Measurements from ENCODE around the gene GRIK3. TPM values are rescaled to one million over a fixed set of nuclear protein-coding genes. Genes with fewer than 3 reads are reported as not detected.

The GRIK3 gene
- total and polyA plus RNA-seq, 4 donors, result 0.03 to 0.08 (median 0.05) TPM; not detected in 1

DNA sequence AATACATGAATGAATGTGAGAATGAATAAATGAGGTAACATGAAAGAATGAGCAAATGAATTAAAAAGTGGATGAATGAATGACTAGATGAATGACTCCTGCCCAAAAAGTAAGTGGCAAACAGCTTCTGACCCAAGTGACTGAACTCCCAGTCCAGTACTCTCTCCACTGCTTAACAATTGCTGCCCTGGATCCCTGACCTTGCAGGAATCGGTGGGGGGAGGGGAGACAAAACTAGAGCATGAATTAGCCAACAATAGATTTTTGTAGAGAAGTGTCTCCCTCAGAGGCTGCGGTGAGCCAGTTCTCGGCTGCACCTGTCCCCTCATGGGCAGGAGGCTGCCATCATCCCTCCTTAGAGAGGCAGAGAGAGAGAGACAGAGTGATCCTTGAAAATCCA, 5.9 kb upstream of the GRIK3 start:
- H3K9ac ChIP-seq (ENCODE audit: low read depth in 1 of 2, low read length in 2 of 2), result no peak overlapping the region
- no peak for TF ChIP-seq RXRA (IDR thresholded peaks at IDR 0.05)
- TF ChIP-seq, protein P1, sequence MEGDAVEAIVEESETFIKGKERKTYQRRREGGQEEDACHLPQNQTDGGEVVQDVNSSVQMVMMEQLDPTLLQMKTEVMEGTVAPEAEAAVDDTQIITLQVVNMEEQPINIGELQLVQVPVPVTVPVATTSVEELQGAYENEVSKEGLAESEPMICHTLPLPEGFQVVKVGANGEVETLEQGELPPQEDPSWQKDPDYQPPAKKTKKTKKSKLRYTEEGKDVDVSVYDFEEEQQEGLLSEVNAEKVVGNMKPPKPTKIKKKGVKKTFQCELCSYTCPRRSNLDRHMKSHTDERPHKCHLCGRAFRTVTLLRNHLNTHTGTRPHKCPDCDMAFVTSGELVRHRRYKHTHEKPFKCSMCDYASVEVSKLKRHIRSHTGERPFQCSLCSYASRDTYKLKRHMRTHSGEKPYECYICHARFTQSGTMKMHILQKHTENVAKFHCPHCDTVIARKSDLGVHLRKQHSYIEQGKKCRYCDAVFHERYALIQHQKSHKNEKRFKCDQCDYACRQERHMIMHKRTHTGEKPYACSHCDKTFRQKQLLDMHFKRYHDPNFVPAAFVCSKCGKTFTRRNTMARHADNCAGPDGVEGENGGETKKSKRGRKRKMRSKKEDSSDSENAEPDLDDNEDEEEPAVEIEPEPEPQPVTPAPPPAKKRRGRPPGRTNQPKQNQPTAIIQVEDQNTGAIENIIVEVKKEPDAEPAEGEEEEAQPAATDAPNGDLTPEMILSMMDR (IDR thresholded peaks at IDR 0.05; ENCODE audit: low read depth, low read length, missing input control), result no peak

DNA sequence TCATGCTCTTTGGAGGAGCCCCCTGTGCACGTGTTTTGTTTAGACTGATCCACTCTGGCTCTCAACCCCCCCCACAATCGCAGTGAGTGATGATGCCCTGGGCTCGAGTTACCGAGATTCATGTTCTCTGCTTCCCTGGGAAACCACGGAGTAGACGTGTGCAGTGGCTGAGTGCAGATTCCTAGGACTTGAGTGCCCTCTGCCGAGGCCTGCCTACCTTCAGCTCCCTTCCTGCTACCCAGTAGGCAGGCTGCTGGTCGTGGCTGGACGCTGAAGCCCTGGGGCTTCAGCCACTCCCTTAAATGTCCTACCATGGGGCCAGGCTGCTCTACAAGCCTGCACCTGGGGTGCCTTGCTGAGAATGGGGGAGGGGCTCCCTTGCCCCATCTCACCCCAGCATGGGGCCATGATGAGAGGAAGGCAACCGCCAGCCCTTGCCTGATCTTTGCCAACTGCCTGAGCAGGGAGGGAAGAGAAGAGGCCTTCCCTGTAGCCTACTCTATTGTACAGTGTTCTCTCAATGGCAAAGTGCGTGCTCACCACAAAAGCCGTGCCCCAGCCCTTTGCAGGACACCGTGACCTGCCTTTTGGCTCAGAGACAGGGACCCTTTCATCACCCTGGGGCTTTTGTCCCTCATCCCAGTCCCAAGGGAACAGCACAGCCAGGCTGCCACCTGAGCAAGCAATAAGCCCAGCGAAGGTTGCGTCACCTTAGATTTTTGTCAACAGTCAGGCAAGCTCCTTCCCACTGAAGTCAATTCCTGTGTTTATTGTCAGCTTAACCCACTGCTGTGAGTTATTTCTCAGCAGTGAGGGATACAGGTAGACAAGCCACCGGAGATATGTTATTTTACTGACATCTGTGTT, 4.1 kb upstream of the GRIK3 start:
- Histone ChIP-seq H3K36me3 (ENCODE audit: control insufficient read depth in 4 of 4, insufficient read depth in 3 of 4, low read depth in 1 of 4, low read length in 3 of 4) (no peaks in the 10 kb centered on the region), H3K9me3 (ENCODE audit: control insufficient read depth in 4 of 4, low read length in 3 of 4) (no peaks in the 10 kb centered on the region), H3K4me1 (ENCODE audit: control insufficient read depth in 4 of 4, insufficient read depth in 4 of 4, low read length in 3 of 4) (peaks cover 0 to 8% (median 3%) of the 10 kb centered on the region in 4 donors), H3K27ac (ENCODE audit: low read depth in 1 of 2, low read length in 2 of 2) (no peak overlapping the region), H3K9ac (ENCODE audit: low read depth in 1 of 2, low read length in 2 of 2) (no peak overlapping the region), H3K4me3 (ENCODE audit: low read depth in 1 of 3, low read length in 3 of 3) (no peak overlapping the region), H3K27me3 (ENCODE audit: control insufficient read depth in 4 of 4, insufficient read depth in 4 of 4, low read length in 3 of 4) (peaks cover 7 to 21% (median 11%) of the 10 kb centered on the region in 4 donors)
- WGBS, result 10% methylated on average over 16 of the region's 16 CpGs
- no peak for TF ChIP-seq TAF1 (conservative IDR thresholded peaks at IDR 0.05)
- TF ChIP-seq, protein P2, sequence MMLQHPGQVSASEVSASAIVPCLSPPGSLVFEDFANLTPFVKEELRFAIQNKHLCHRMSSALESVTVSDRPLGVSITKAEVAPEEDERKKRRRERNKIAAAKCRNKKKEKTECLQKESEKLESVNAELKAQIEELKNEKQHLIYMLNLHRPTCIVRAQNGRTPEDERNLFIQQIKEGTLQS (IDR thresholded peaks at IDR 0.05), result no peak
- TF ChIP-seq, protein P3, sequence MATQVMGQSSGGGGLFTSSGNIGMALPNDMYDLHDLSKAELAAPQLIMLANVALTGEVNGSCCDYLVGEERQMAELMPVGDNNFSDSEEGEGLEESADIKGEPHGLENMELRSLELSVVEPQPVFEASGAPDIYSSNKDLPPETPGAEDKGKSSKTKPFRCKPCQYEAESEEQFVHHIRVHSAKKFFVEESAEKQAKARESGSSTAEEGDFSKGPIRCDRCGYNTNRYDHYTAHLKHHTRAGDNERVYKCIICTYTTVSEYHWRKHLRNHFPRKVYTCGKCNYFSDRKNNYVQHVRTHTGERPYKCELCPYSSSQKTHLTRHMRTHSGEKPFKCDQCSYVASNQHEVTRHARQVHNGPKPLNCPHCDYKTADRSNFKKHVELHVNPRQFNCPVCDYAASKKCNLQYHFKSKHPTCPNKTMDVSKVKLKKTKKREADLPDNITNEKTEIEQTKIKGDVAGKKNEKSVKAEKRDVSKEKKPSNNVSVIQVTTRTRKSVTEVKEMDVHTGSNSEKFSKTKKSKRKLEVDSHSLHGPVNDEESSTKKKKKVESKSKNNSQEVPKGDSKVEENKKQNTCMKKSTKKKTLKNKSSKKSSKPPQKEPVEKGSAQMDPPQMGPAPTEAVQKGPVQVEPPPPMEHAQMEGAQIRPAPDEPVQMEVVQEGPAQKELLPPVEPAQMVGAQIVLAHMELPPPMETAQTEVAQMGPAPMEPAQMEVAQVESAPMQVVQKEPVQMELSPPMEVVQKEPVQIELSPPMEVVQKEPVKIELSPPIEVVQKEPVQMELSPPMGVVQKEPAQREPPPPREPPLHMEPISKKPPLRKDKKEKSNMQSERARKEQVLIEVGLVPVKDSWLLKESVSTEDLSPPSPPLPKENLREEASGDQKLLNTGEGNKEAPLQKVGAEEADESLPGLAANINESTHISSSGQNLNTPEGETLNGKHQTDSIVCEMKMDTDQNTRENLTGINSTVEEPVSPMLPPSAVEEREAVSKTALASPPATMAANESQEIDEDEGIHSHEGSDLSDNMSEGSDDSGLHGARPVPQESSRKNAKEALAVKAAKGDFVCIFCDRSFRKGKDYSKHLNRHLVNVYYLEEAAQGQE (IDR thresholded peaks at IDR 0.05), result no peak
- no peak for TF ChIP-seq JUND (IDR thresholded peaks at IDR 0.05)
- no peak for TF ChIP-seq RAD21 (IDR thresholded peaks at IDR 0.05)
- TF ChIP-seq, protein P4, sequence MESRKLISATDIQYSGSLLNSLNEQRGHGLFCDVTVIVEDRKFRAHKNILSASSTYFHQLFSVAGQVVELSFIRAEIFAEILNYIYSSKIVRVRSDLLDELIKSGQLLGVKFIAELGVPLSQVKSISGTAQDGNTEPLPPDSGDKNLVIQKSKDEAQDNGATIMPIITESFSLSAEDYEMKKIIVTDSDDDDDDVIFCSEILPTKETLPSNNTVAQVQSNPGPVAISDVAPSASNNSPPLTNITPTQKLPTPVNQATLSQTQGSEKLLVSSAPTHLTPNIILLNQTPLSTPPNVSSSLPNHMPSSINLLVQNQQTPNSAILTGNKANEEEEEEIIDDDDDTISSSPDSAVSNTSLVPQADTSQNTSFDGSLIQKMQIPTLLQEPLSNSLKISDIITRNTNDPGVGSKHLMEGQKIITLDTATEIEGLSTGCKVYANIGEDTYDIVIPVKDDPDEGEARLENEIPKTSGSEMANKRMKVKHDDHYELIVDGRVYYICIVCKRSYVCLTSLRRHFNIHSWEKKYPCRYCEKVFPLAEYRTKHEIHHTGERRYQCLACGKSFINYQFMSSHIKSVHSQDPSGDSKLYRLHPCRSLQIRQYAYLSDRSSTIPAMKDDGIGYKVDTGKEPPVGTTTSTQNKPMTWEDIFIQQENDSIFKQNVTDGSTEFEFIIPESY (IDR thresholded peaks at IDR 0.05), result no peak
- no peak for TF ChIP-seq GABPA (IDR thresholded peaks at IDR 0.05 in 1 of 2, conservative IDR thresholded peaks at IDR 0.05 in 1 of 2)
- TF ChIP-seq, protein P5, sequence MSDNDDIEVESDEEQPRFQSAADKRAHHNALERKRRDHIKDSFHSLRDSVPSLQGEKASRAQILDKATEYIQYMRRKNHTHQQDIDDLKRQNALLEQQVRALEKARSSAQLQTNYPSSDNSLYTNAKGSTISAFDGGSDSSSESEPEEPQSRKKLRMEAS (IDR thresholded peaks at IDR 0.05), result no peak
- TF ChIP-seq YY1 (IDR thresholded peaks at IDR 0.05), result no peak
- no peak for DNase-seq (ENCODE audit: low spot score)

More for the DNA sequence above, 5.9 kb upstream of the GRIK3 start:
- no peak overlapping the region for H3K4me3 ChIP-seq (ENCODE audit: low read depth in 1 of 3, low read length in 3 of 3)
- no peaks in the 10 kb centered on the region for H3K36me3 ChIP-seq (ENCODE audit: control insufficient read depth in 4 of 4, insufficient read depth in 3 of 4, low read depth in 1 of 4, low read length in 3 of 4)
- DNase-seq (ENCODE audit: low spot score), result no peak
- H3K27ac ChIP-seq (ENCODE audit: low read depth in 1 of 2, low read length in 2 of 2), result no peak overlapping the region
- WGBS, result 22% methylated on average over 3 of the region's 3 CpGs
- peaks cover 0 to 20% (median 7%) of the 10 kb centered on the region in 4 donors for H3K27me3 ChIP-seq (ENCODE audit: control insufficient read depth in 4 of 4, insufficient read depth in 4 of 4, low read length in 3 of 4)
- peaks cover 0 to 3% (median 0%) of the 10 kb centered on the region in 4 donors for H3K4me1 ChIP-seq (ENCODE audit: control insufficient read depth in 4 of 4, insufficient read depth in 4 of 4, low read length in 3 of 4)
- H3K9me3 ChIP-seq (ENCODE audit: control insufficient read depth in 4 of 4, low read length in 3 of 4), result no peaks in the 10 kb centered on the region

Measured in liver (tissue), 9 donors.